Mesothelial cell of epicardium (in vitro differentiated cells): ENCODE measurements around the gene TSPAN16. TPM values are rescaled to one million over a fixed set of nuclear protein-coding genes. Genes with fewer than 3 reads are reported as not detected.
"Not testable (repeated sequence)": the region's sequence is repeated elsewhere in the genome, so short reads cannot be mapped to it uniquely, and the experiment has no call there.

Experiments
- DNase-seq, 2 experiments: peaks; one replicate each; pipeline ENCODE4 v3.0.0; 2021; ENCODE audit warnings: low spot score in 2 of 2; ENCODE audit not compliant: unreplicated experiment in 2 of 2
- H3K27ac Mint-ChIP-seq: 2 replicates; pipeline ENCODE4 v1.8.0; 2021; ENCODE audit warnings: mixed read lengths
- H3K27me3 Mint-ChIP-seq: 2 replicates; pipeline ENCODE4 v1.8.0; 2021; ENCODE audit warnings: low read depth, mixed read lengths
- H3K36me3 Mint-ChIP-seq: 2 replicates; pipeline ENCODE4 v1.8.0; 2021; ENCODE audit warnings: mixed read lengths
- H3K4me1 Mint-ChIP-seq: 2 replicates; pipeline ENCODE4 v1.8.0; 2021; ENCODE audit warnings: mixed read lengths
- H3K4me3 Mint-ChIP-seq: 2 replicates; pipeline ENCODE4 v1.8.0; 2021; ENCODE audit warnings: mild to moderate bottlenecking, moderate library complexity, mixed read lengths
- H3K9me3 Mint-ChIP-seq: 2 replicates; pipeline ENCODE4 v1.8.0; 2021; ENCODE audit warnings: mixed read lengths
- CTCF ChIP-seq: fragments of 200-600 bp; sonication (generic); IDR thresholded peaks from one replicate; pipeline ENCODE4 v1.5.0; 2021; ENCODE audit warnings: antibody characterized with exemption; ENCODE audit not compliant: unreplicated experiment
- total RNA-seq: library from RNA; stranded (reverse); gene quantifications from 3 replicates; pipeline ENCODE4 v1.2.1, GENCODE V29; 2021

The TSPAN16 gene
- total RNA-seq, 1 donor from 2014 or later: not detected

DNA sequence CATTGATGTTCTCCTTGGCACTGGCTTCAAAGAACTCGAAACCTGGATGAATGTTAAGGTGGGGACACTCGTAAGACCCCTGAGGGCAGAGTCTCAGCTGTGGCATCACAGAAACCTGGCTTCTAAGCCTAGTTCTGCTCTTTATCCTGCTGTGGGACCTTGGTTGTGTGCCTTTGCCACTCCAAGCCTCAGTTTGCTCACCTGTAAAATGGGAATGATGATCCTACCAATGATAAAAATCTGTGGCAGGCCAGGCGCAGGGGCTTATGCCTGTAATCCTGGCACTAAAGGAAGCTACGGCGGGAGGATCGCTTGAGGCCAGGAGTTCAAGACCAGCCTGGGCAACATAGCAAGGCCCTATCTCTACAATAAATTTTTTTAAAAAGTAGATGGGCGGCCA lies 29.6 kb downstream of the TSPAN16 start:
- no peaks in the 10 kb centered on the region for H3K27me3 Mint-ChIP-seq
- DNase-seq: no peak

GRCh38 chr19:11330127-11330526 lies 34.2 kb downstream of the TSPAN16 start:
- Mint-ChIP-seq H3K27me3 (no peaks in the 10 kb centered on the region), H3K4me1 (no peaks in the 10 kb centered on the region), H3K27ac (no peak overlapping the region), H3K9me3 (no peaks in the 10 kb centered on the region), H3K36me3 (peaks cover 26% of the 10 kb centered on the region), H3K4me3 (no peak overlapping the region)
- DNase-seq: no peak
- TF ChIP-seq CTCF: no peak

More for the DNA sequence above, 29.6 kb downstream of the TSPAN16 start:
- Mint-ChIP-seq H3K27ac (no peak overlapping the region), H3K9me3 (no peaks in the 10 kb centered on the region), H3K4me1 (peaks cover 36% of the 10 kb centered on the region), H3K36me3 (peaks cover 10% of the 10 kb centered on the region), H3K4me3 (no peak overlapping the region)
- no peak for TF ChIP-seq CTCF

- no peaks in the 10 kb centered on the region for H3K27me3 Mint-ChIP-seq
- H3K4me1 Mint-ChIP-seq: no peaks in the 10 kb centered on the region
- no peaks in the 10 kb centered on the region for H3K9me3 Mint-ChIP-seq
- no peak for DNase-seq
- H3K4me3 Mint-ChIP-seq: no peak overlapping the region
- peaks cover 39% of the 10 kb centered on the region for H3K36me3 Mint-ChIP-seq
- no peak overlapping the region for H3K27ac Mint-ChIP-seq
- no peak for TF ChIP-seq CTCF
These were observed 35.5 kb downstream of the TSPAN16 start for GRCh38 chr19:11331502-11331901.

DNA sequence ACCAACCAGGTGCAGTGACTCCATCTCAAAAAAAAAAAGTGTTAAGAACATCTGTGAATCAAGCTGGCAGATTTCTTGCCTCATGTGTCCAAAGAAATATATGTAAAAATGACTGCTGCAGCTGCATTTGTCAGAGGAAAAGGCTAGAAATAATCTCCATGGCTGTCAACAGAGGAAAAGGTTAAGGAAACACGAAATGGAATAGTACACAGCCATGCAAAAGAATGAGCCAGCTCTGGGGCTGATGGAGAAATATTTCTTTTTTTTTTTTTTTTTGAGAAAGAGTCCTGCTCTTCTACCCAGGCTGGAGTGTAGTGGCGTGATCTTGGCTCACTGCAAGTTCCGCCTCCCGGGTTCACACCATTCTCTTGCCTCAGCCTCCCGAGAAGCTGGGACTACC lies 36.9 kb downstream of the TSPAN16 start:
- no peaks in the 10 kb centered on the region for H3K4me1 Mint-ChIP-seq
- H3K4me3 Mint-ChIP-seq: no peak overlapping the region
- H3K9me3 Mint-ChIP-seq: no peaks in the 10 kb centered on the region
- TF ChIP-seq CTCF: no peak
- H3K27me3 Mint-ChIP-seq: no peaks in the 10 kb centered on the region
- DNase-seq: no peak
- H3K27ac Mint-ChIP-seq: no peak overlapping the region
- peaks cover 38% of the 10 kb centered on the region for H3K36me3 Mint-ChIP-seq

DNA sequence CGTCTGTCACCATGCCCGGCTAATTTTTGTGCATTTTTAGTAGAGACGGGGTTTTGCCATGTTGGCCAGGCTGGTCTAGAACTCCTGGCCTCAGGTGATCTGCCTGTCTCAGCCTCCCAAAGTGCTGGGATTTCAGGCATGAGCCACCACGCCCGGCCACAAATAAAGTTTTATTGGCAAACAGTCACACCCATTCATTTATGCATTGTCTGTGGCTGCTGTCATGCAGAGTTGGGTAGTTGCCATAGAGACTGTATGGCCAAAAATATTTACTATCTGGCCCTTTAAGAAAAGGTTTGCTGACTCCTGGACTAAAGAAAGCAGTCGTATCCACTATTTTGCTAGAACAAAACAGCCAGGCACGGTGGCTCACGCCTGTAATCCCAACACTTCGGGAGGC lies 37.9 kb downstream of the TSPAN16 start:
- H3K9me3 Mint-ChIP-seq, H3K4me3 Mint-ChIP-seq, H3K27ac Mint-ChIP-seq, DNase-seq, H3K27me3 Mint-ChIP-seq, H3K4me1 Mint-ChIP-seq: not testable (repeated sequence)
- H3K36me3 Mint-ChIP-seq: peaks cover 38% of the 10 kb centered on the region

DNA sequence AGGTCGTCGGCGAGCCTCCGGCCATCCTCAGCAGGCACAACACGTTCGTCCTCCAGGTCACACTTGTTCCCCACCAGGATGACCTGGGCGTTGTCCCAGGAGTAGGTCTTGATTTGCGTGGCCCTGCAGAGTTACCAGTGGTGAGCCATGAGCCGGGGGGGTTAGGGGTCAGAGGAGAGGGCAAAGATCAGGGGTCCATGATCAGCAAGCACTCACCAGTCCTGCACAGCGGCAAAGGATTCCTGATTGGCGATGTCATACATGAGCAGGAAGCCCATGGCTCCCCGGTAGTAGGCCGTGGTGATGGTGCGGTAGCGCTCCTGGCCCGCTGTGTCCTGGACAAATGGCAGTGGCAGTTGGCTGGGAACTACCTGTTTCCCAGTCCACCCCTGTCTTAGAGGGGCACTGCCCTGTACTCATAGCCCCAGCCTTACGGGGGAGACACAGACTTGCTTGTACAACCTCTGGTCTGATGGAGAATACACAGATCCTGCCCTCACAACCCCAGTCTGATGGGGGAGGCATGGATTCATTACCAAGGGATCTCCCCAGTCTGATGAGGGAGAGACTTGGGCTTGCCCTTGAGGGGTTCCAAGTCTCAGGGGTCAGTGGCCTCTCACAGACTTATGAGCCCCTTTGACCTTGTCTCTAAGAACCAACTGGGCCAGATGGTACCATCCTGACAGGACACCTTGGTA lies 39.6 kb downstream of the TSPAN16 start:
- H3K27ac Mint-ChIP-seq: peak overlapping the region; percentile 21
- peaks cover 9% of the 10 kb centered on the region for H3K4me1 Mint-ChIP-seq
- H3K27me3 Mint-ChIP-seq: no peaks in the 10 kb centered on the region
- DNase-seq: no peak
- no peak overlapping the region for H3K4me3 Mint-ChIP-seq
- H3K9me3 Mint-ChIP-seq: no peaks in the 10 kb centered on the region
- H3K36me3 Mint-ChIP-seq: peaks cover 38% of the 10 kb centered on the region
- no peak for TF ChIP-seq CTCF
